HEK293 (cell line): Measurements from ENCODE around the gene TBK1.
A peak's percentile ranks its signal among the peaks of the same experiment; 100 is the strongest.

Experiments
- CTCF ChIA-PET: fragments of 350-600 bp; formaldehyde crosslinking; extraction: SDS; loops from one replicate; lab custom pipeline; 2021; ENCODE audit warnings: antibody characterized with exemption; lab: Yijun Ruan, JAX
- POLR2A ChIA-PET: fragments of 300-600 bp; formaldehyde crosslinking; extraction: SDS; loops from one replicate; lab custom pipeline; 2020; ENCODE audit warnings: antibody characterized with exemption, inconsistent platforms; lab: Yijun Ruan, JAX
- H3K27ac ChIP-seq: fragments of 200-500 bp; sonication (Bioruptor generic); 2 replicates; pipeline ENCODE4 v1.5.1; 2014; ENCODE audit warnings: low read depth, low read length, control low read depth, inconsistent platforms; ENCODE audit errors: extremely low read depth
- H3K36me3 ChIP-seq, 2 experiments: fragments of 200-500 bp in 1 of 2; sonication (Bioruptor generic) in 1 of 2; 1 replicate in 1 of 2; 2 replicates in 1 of 2; pipeline ENCODE4 v1.5.1; 2014 to 2017; ENCODE audit warnings: inconsistent platforms in 2 of 2, low read length in 2 of 2; ENCODE audit not compliant: control insufficient read depth in 2 of 2, insufficient read depth in 1 of 2
- H3K4me1 ChIP-seq: fragments of 200-500 bp; sonication (Bioruptor generic); 2 replicates; pipeline ENCODE4 v1.5.1; 2014; ENCODE audit warnings: mild to moderate bottlenecking, low read length, inconsistent platforms; ENCODE audit not compliant: control insufficient read depth, insufficient read depth
- H3K4me3 ChIP-seq: 2 replicates; pipeline ENCODE4 v1.5.1; 2011; ENCODE audit warnings: low read depth, mild to moderate bottlenecking, control low read depth, low read length, moderate library complexity
- H3K9me3 ChIP-seq: fragments of 200-500 bp; sonication (Bioruptor generic); 2 replicates; pipeline ENCODE4 v1.5.1; 2014; ENCODE audit warnings: low read depth, low read length, inconsistent platforms; ENCODE audit not compliant: control insufficient read depth, insufficient read depth
- GLI4 ChIP-seq: fragments of 450-650 bp; formaldehyde crosslinking; IDR thresholded peaks from 2 replicates; pipeline ENCODE4 v1.5.1; 2016; ENCODE audit warnings: missing biosample characterization, missing genetic modification characterization
- GLIS1 ChIP-seq: fragments of 450-650 bp; formaldehyde crosslinking; IDR thresholded peaks from 2 replicates; pipeline ENCODE4 v1.5.1; 2016; ENCODE audit warnings: missing biosample characterization, missing genetic modification characterization
- MEIS1 ChIP-seq: sonication (generic); formaldehyde crosslinking; IDR thresholded peaks from 2 replicates; pipeline ENCODE4 v1.8.1; 2022; ENCODE audit warnings: missing genetic modification reagents, mild to moderate bottlenecking, borderline replicate concordance
- PRDM6 ChIP-seq: fragments of 450-650 bp; formaldehyde crosslinking; IDR thresholded peaks from 2 replicates; pipeline ENCODE4 v1.5.1; 2017; ENCODE audit warnings: missing biosample characterization, missing genetic modification characterization
- REPIN1 ChIP-seq: fragments of 450-650 bp; formaldehyde crosslinking; IDR thresholded peaks from 2 replicates; pipeline ENCODE4 v1.5.1; 2017; ENCODE audit warnings: missing biosample characterization, missing genetic modification characterization, low read depth
- SALL2 ChIP-seq: fragments of 450-650 bp; formaldehyde crosslinking; IDR thresholded peaks from 2 replicates; pipeline ENCODE4 v1.5.0; 2017; ENCODE audit warnings: missing biosample characterization, mild to moderate bottlenecking, missing genetic modification characterization, borderline replicate concordance
- SP3 ChIP-seq: fragments of 450-650 bp; formaldehyde crosslinking; IDR thresholded peaks from 2 replicates; pipeline ENCODE4 v1.5.1; 2016; ENCODE audit warnings: missing biosample characterization, missing genetic modification characterization
- ZBTB17 ChIP-seq: fragments of 450-650 bp; formaldehyde crosslinking; IDR thresholded peaks from 2 replicates; pipeline ENCODE4 v1.5.1; 2016; ENCODE audit warnings: missing biosample characterization, missing genetic modification characterization
- ZBTB21 ChIP-seq: fragments of 450-650 bp; formaldehyde crosslinking; IDR thresholded peaks from 2 replicates; pipeline ENCODE4 v1.5.1; 2017; ENCODE audit warnings: missing biosample characterization, missing genetic modification characterization
- ZIC2 ChIP-seq: fragments of 450-650 bp; formaldehyde crosslinking; IDR thresholded peaks from 2 replicates; pipeline ENCODE4 v1.5.1; 2016; ENCODE audit warnings: missing biosample characterization, missing genetic modification characterization
- ZNF223 ChIP-seq: fragments of 450-650 bp; formaldehyde crosslinking; IDR thresholded peaks from 2 replicates; pipeline ENCODE4 v1.5.1; 2016; ENCODE audit warnings: missing biosample characterization, missing genetic modification characterization
- ZNF37A ChIP-seq: fragments of 450-650 bp; IDR thresholded peaks from 2 replicates; pipeline ENCODE4 v1.5.1; 2018; ENCODE audit warnings: missing biosample characterization, missing genetic modification characterization
- ZNF394 ChIP-seq: fragments of 450-650 bp; formaldehyde crosslinking; IDR thresholded peaks from 2 replicates; pipeline ENCODE4 v1.5.1; 2016; ENCODE audit warnings: missing biosample characterization, missing genetic modification characterization, mild to moderate bottlenecking, moderate library complexity, borderline replicate concordance
- ZNF473 ChIP-seq: fragments of 450-650 bp; formaldehyde crosslinking; IDR thresholded peaks from 2 replicates; pipeline ENCODE4 v1.5.1; 2017; ENCODE audit warnings: missing biosample characterization, missing genetic modification characterization
- ZNF596 ChIP-seq: fragments of 450-650 bp; IDR thresholded peaks from 2 replicates; pipeline ENCODE4 v1.5.0; 2018; ENCODE audit warnings: missing biosample characterization, mild to moderate bottlenecking, missing genetic modification characterization, moderate library complexity
- ZNF621 ChIP-seq: fragments of 450-650 bp; formaldehyde crosslinking; IDR thresholded peaks from 2 replicates; pipeline ENCODE4 v1.5.1; 2017; ENCODE audit warnings: missing biosample characterization, missing genetic modification characterization
- ZNF768 ChIP-seq: fragments of 450-650 bp; formaldehyde crosslinking; IDR thresholded peaks from 2 replicates; pipeline ENCODE4 v1.5.1; 2018; ENCODE audit warnings: missing biosample characterization, mild to moderate bottlenecking, missing genetic modification characterization
- ZNF777 ChIP-seq: fragments of 450-650 bp; formaldehyde crosslinking; IDR thresholded peaks from 2 replicates; pipeline ENCODE4 v1.5.1; 2017; ENCODE audit warnings: missing biosample characterization, missing genetic modification characterization, borderline replicate concordance
- ZNF837 ChIP-seq: fragments of 450-650 bp; formaldehyde crosslinking; IDR thresholded peaks from 2 replicates; pipeline ENCODE4 v1.5.1; 2016; ENCODE audit warnings: missing biosample characterization, missing genetic modification characterization

The TBK1 gene

GRCh38 chr12:64526859-64527258 lies 74.9 kb downstream of the TBK1 start (continued):
- peak; percentile 97 for TF ChIP-seq ZIC2
- TF ChIP-seq ZBTB21 (tag by site-specific recombination): no peak

GRCh38 chr12:64528616-64529015 lies 76.7 kb downstream of the TBK1 start:
- no peaks in the 10 kb centered on the region for H3K36me3 ChIP-seq
- H3K4me3 ChIP-seq: no peak overlapping the region
- H3K9me3 ChIP-seq: no peaks in the 10 kb centered on the region
- no peaks in the 10 kb centered on the region for H3K4me1 ChIP-seq
- TF ChIP-seq SP3 (tag by site-specific recombination) (no peak), GLIS1 (tag by site-specific recombination) (peak; percentile 71)
- ChIA-PET CTCF (interaction anchor here (0.6 to 1.1 kb wide), 2 partner anchors 15 to 162 kb away, joined by 3 read pairs; no protein-coding TSS in a partner anchor), POLR2A (no interaction called here)
- H3K27ac ChIP-seq: no peak overlapping the region

- ChIA-PET POLR2A (no interaction called here), CTCF (interaction anchor here (2.7 kb wide), 1 partner anchor 19 kb away, joined by 7 read pairs; no protein-coding TSS in a partner anchor)
- Histone ChIP-seq H3K4me1 (no peaks in the 10 kb centered on the region), H3K4me3 (no peak overlapping the region), H3K36me3 (no peaks in the 10 kb centered on the region), H3K27ac (no peak overlapping the region), H3K9me3 (no peaks in the 10 kb centered on the region)
- TF ChIP-seq ZNF837 (tag by site-specific recombination) (no peak), GLI4 (tag by site-specific recombination) (no peak), ZNF596 (no peak), ZNF777 (no peak), MEIS1 (no peak)
Observed at GRCh38 chr12:64530566-64530965, 78.6 kb downstream of the TBK1 start.

GRCh38 chr12:64531665-64532334 lies 79.9 kb downstream of the TBK1 start:
- CTCF ChIA-PET: interaction anchor here (2.7 kb wide), 1 partner anchor 18 kb away, joined by 7 read pairs; no protein-coding TSS in a partner anchor
- POLR2A ChIA-PET: no interaction called here
- H3K4me1 ChIP-seq: no peaks in the 10 kb centered on the region

GRCh38 chr12:64532734-64533351 lies 80.9 kb downstream of the TBK1 start:
- CTCF ChIA-PET: interaction anchor here (0.5 to 3.1 kb wide), 4 partner anchors 16 to 164 kb away, joined by 3 to 10 read pairs (median 5); no protein-coding TSS in a partner anchor

More at GRCh38 chr12:64531665-64532334, 79.9 kb downstream of the TBK1 start:
- no peaks in the 10 kb centered on the region for H3K36me3 ChIP-seq
- H3K9me3 ChIP-seq: no peaks in the 10 kb centered on the region
- no peak overlapping the region for H3K4me3 ChIP-seq
- no peak overlapping the region for H3K27ac ChIP-seq
- TF ChIP-seq ZNF621 (tag by site-specific recombination): no peak
- TF ChIP-seq REPIN1 (tag by site-specific recombination): no peak
- no peak for TF ChIP-seq ZNF777
- no peak for TF ChIP-seq SALL2 (tag by site-specific recombination)
- TF ChIP-seq ZNF223: no peak
- TF ChIP-seq ZBTB17 (tag by site-specific recombination): no peak
- TF ChIP-seq PRDM6 (tag by site-specific recombination): no peak
- no peak for TF ChIP-seq ZNF394
- no peak for TF ChIP-seq ZNF37A (tag by site-specific recombination)

More at GRCh38 chr12:64532734-64533351, 80.9 kb downstream of the TBK1 start:
- no peak overlapping the region for H3K4me3 ChIP-seq
- no peaks in the 10 kb centered on the region for H3K4me1 ChIP-seq
- no peaks in the 10 kb centered on the region for H3K9me3 ChIP-seq
- no peak for TF ChIP-seq ZNF473 (tag by site-specific recombination)
- TF ChIP-seq ZNF768: 0 out of 2 replicates have a peak, but pooled peaks have one; percentile 17
- POLR2A ChIA-PET: no interaction called here
- no peak overlapping the region for H3K27ac ChIP-seq
- H3K36me3 ChIP-seq: no peaks in the 10 kb centered on the region
